ENCODE results near the gene TCN2.
"Not testable (repeated sequence)": the region's sequence is repeated elsewhere in the genome, so short reads cannot be mapped to it uniquely, and the experiment has no call there.

TCN2 gene

DNA sequence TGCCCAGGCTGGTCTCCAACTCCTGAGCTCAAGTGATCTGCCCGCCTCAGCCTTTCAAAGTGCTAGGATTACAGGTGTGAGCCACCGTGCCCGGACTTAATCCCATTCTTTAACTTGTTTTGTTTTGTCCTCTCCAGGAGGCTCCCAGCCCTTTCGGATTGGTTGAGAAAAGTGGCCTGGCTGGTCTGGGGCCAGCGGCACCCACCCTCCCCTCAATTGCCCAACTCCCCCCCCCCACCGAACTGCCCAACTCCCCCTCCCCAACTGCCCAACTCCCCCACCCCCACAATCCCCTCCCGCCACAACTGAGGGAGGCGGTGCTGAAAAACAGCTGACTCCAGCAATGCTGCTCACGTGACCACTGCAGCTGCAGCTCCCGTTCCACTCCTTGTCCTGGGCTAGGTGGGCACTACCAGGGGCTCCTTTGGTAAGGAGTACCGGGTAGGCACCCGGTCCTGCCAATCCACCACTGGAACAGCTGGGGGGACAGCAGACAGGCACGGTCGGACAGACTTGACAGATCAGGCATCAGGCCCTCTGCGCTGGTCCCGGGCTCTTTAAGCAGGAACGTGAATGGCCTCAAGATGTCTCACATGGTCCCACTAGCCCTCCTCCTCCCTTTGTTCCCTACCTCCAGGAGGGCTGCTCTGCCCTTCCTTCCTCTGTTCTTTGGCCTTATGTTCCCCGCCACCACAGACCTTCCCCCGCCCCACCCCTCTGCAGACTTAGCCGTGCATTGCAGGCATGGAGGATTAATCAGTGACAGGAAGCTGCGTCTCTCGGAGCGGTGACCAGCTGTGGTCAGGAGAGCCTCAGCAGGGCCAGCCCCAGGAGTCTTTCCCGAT is at the start of gene TCN2:
Gene TCN2, plus strand, starts transcription at position 720 of the 845 bp plus-strand sequence. CDS start 158 bp downstream, outside the sequence.
- peak; percentile 57 for DNase-seq

DNA sequence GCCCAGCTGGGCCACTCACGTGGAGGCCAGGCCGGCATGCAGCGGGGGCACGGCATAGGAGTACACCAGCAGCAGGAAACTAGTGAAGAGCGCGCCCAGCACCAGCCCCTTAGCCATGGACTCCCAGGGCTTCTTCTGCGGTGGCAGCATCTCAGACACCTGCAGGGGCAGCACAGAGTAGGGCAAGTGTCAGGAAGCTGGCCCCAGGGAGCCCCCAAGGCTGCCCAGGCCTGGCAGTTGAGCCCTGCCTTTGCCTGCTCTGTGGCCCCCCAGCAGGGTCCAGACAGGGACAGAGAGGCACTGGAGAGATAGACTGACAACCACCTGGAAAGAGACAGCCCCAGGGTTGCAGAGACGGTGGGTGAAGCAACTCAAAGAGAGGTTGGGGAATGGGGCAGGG is 49.7 kb upstream of the TCN2 start:
- DNase-seq, result no peak

DNA sequence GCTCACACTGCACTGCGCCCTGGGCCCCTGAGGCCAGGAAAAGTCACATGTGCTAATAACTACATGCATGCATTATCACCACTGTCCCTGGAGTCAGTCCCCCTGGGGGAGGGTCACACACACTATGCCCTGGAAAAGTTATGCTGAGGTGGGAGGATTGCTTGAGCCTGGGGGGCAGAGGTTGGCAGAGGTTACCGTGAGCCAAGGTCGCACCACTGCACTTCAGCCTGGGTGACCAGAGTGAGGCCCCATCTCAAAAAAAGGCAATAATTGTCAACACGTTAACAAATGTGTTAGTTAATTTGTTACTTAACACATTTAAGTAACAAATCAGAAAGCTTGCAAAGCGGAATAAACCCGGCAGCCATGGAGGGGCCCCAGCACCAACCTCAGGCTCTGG is 47.1 kb upstream of the TCN2 start:
- no peak for DNase-seq

DNA sequence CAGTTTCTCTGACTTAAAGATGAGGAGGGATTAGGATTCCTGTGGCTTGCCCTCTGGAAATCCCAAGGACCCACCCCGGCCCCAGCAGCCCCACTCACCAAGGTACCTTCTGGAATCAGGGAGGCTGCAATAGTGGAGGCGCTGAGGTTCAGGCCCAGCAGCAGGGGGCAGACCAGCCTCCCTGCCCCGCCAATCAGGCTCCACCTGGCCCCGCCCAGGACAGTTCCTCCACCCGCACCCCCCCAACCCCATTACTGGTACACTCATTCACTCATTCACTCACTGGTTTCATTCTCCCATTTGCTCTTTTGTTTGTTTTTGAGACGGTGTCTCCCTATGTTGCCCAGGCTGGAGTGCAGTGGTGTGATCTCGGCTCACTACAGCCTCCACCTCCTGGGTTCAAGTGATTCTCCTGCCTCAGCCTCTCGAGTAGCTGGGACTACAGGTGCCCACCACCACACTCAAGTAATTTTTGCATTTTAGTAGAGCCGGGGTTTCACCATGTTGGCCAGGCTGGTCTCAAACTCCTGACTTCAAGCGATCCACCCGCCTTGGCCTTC is 46.3 kb upstream of the TCN2 start:
- DNase-seq, result peak; percentile 51

- DNase-seq, result no peak
Observed at GRCh38 chr22:30561402-30562189, 45.4 kb upstream of the TCN2 start.

DNA sequence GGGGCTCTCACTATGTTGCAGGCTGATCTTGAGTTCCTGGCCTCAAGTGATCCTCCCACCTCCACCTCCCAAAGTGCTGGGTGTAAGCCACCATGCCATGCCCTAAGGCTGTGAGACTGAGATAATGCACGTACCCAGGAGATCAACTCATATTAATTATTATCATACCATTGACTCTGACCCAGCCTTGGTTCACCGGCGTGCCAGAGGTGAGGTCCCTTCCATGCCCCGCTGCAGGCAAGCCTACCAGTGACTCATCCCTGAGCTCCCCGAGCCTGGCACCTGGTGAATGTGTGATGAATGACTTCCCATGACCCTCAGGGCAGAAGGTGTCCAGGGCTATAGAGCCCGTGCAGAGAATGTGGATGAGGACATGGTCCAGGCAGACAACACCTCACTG is 44.6 kb upstream of the TCN2 start:
- DNase-seq, result no peak

DNA sequence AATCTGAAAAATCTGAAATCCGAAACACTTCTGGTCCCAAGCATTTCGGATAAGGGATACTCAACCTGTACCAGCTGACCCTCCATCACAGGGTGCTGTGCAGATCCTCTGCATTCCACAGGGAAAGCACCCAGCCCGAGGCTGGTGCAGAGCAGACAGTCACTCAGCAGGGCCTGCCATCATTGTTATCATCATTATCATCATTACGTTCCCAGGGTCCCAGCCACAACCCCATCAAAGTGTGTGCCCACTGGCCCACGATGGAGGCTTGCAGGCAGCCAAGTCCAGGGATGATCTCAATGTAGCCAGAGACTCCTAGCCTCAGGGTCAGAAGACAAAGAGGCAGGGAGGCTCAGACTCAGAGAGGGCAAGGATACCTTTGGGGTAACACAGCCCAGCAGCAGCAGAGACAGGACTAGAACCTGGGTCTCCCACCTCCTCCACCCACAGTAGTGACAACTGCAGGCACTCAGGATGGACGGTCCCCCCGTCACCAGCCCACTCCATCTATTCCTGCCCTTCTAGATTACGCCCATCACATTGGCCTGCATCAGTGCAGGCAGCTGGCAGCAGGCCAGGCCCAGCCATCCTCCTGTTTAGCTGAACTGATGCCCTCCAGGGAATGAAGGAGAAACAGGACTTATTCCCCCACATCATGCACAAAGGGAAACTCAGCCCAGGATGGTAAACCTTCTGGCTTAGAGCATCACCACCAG is 42.8 kb upstream of the TCN2 start:
- DNase-seq, result no peak

DNA sequence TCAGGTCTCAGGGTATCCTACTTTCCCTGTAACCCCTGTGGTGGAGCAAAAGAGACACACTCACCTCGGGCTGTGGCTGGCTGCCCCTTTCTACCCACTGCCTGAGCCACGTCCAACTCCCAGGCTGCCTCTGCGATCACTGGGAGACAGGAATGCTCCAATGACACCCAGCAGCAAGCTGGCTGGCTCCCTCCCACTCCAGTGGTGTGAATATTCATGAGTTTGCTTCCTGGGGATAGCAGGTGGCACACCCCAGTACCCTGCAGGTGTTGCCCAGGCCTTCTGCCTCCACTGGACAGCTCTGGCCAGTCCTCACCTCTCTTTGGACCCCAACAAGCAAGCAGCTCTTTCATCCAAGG is 42.2 kb upstream of the TCN2 start:
- DNase-seq, result no peak

DNA sequence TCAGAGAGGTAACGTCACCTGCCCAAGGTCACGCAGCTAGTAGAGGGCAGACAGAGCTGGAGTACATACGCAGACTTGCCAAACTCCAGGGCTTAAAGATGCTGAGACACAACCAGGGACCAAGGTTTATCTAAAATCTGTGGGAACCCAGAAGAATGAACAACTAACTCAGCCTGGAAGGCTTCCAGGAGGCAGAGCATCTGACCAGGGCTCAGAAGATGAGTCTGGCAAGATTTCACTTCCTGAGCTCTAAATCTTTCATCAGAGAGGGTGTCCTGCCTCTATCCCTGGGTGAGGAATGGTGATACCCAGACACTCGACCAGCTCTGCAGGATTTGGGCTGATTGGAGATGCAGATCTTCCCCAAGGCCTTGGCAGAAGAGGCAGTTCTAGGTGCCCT is 41.6 kb upstream of the TCN2 start:
- no peak for DNase-seq

DNA sequence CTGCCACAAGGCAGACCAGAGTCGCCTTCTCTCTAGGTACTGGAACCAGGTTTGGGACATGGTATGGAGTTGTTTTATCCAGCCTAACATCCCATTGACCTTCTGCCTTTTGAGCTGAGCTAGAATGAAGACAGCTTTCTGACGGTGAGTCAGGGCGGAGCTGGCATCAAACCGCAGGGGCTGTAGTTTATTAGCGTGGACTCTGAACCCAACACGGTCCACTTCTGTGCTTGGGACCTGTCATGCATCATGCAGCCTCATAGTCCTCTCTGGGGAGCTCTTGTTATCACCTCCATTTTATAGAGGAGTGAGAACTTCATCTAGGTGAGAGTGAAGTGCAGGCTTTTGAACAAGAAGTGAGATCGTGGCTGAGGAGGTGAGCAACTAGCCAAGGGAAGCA is 40.8 kb upstream of the TCN2 start:
- DNase-seq, result no peak

DNA sequence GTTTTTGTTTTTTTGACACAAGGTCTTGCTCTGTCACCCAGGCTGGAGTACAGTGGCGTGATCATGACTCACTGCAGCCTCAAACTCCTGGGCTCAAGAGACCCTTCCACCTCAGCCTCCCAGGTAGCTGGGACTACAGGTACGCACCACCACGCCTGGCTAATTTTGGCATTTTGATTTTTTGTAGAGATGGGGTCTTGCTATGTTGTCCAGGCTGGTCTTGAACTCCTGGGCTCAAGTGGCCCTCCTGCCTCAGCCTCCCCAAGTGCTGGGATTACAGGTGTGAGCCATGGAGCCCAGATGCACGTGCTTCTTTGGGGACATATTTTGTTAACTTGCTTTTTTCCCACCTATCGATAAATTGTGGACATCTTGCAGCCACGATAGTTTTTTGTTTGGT is 39.7 kb upstream of the TCN2 start:
- DNase-seq, result not testable (repeated sequence)

DNA sequence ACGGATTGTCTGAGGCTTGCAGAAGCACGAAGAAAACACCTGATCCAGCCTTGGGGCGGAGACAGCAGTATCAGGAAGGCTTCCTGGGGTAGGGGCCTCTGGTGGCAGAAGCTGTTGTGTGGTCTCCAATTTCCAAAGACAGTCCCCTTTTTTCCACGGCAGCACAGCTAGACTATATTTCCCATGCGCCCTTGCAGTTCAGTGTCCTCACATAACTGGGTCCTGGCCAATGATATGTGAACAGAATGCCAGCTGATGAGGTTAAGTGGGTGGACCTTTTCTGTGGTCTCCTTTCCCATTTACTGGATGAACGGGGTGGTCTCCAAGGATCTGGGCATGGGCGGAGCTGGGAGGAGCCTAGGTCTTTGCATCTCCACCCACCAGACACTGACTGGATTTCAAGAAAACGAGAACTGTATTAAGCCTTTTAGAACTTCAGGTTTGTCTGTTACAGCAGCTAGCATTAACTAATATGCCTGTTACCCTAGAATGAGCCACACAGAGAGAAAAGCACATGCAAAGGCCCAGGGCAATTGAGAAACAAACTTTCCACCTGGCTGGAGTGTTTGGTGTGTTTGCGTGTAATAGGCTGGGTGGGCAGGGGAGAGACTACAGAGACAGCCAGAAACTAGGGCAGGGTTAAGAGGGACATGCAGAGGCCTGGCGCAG is 38.7 kb upstream of the TCN2 start:
- no peak for DNase-seq

DNA sequence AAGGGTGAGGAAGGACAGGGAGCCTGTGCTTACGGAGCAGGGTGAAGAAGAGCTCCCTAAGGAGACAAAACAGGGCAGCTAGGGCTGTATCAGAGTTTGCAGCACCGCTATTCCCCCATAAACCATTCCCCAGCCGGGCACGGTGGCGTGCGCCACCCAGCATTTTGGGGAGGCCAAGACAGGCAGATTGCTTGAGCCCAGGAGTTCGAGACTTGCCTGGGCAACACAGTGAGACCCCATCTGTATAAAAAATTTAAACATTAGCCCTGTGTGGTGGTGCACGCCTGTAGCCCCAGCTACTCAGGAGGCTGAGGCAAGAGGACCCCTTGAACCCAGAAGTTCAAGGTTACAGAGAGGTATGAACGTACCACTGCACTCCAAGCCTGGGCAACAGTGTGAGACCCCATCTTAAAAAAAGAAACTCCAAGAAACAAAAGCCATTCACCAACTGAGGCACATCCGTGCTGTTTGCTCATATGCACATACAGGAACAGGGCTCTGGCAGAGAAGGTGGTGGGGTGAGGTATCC is 37.2 kb upstream of the TCN2 start:
- no peak for DNase-seq

DNA sequence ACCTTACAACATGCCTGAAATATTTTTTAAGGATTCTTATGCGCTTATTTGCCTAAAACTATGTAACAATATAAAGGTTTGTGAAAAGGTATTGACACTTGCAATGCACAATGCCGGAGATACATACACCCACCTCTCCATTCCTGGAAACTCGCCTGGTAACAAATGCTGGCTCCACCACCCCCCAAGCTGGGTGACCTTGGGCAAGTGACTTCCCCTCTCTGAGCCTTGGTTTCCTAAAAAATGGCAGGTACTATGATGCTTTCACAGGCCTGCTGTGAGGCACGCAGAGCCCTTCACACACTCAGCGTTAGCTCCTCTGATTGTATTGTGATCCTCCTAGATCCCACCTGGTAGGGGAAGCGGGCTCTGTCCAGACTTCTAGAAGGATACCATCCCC is 34.8 kb upstream of the TCN2 start:
- no peak for DNase-seq

- DNase-seq, result no peak
Observed at GRCh38 chr22:30572840-30573593, 34.0 kb upstream of the TCN2 start.

GRCh38 chr22:30573594-30574094 is 33.3 kb upstream of the TCN2 start:
- DNase-seq, result no peak

DNA sequence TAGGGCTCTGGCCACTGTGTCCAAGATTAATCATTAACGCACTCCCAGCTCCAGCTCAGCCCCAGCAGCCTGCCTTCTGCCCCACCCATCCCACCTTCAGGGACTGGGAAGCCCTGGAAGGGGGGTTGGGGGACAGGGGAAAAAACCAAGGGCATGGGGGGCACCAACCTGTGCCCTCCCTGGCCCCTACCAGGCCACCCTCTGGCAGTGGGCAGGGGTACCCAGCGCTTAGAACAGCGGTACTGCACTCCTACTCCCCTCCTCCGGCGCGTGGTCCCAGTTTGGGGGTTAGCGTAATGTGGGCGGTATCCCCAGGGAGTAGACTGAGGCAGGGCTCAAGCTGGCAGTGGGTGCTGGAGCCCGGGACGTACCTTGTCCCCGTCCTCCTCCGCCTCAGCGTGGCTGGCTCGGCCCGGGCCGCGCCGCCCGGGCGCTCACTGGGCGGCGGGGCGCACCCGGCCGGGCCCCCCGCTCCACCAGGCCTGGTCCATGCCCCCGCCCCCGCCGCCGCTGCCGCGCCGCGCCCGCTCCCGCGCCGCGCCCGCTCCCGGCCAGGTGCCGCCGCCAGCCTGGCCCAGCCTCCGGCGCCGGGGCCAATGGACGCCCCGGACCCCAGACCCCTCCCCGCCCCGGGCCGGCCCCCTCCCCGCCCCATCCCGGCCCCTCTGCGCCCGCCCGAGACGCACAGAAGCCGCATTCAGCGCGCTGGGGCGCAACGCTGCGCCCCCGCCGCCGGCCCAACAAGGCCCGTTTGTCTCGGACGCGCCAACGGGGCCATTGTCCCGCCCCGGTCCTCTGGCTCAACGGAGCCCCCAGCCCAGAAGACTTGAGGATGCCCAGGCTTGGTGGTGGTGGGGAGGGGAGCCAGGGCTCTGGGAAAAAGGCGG is 32.6 kb upstream of the TCN2 start, which contains the start of gene GAL3ST1:
Gene GAL3ST1, minus strand, starts transcription at position 571 of the 887 bp plus-strand sequence. CDS start 17,273 bp downstream, outside the sequence.
- no peak for DNase-seq

DNA sequence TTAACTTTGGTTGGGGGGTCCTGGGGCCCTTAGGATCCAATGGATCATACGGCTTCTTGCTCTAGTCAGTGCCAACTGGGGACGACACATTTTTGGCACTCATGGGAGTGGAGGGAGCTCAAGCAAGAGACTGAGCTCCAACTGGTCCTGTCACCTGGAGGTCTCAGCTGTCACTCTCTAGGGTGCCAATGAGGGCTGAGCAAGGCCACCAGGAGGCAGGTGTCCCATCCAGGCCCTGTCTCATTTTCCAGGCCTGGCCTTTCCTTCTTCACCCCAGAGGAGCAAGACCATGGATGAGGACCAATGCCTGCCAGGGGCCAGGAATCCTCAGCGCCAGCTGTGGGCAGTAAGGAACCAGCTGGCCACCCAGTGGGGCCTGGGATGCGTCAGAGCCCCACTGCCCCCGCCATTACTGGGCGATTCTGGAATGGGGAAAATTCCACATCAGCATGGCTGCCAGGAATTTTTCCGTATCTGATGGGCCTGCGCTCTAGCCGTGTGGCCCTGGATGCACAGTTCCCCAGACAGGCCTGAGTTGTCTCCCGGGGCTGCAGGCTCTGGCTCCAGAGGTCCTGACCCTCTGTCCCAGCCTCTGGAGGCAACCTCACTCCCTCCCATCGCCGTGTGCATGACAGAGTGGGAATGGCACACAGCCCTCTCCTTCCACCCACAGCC is 31.8 kb upstream of the TCN2 start:
- DNase-seq, result no peak

GRCh38 chr22:30575859-30576258 is 31.1 kb upstream of the TCN2 start:
- DNase-seq, result no peak

DNA sequence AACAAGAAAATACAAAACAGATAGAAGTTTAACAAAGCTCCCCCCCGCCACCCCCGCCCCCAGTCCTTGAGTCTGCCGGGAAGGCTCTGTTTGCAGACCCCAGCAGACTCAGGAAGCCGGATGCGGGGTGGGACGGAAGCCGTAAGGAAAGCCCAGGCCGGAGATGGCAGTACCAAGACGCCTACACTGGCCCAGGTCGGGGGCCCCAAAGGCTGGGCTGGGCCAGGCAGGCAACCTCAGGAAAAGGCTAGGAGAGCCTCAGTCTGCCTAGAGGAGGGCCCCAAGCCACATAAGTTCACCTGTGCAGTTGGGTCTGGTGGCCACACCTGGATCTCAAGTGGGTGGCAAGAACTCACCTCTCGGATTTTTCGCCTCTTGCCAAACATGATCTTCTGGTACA is 28.5 kb upstream of the TCN2 start:
- DNase-seq, result no peak

Data from stimulated activated CD8-positive, alpha-beta memory T cell treated with anti-CD3 and anti-CD28 coated beads, Interleukin-4, amount 100 ng/mL, for 48 hours (primary cell).